ENCODE results near the gene WAPL. TPM values are rescaled to one million over a fixed set of nuclear protein-coding genes. Genes with fewer than 3 reads are reported as not detected.

The WAPL gene
- total and polyA plus RNA-seq, 2 of the 8 experiments (the other 6 are each of a cell fraction or from before 2014, with no cell fraction given): 12.8 to 48.1 TPM

DNA sequence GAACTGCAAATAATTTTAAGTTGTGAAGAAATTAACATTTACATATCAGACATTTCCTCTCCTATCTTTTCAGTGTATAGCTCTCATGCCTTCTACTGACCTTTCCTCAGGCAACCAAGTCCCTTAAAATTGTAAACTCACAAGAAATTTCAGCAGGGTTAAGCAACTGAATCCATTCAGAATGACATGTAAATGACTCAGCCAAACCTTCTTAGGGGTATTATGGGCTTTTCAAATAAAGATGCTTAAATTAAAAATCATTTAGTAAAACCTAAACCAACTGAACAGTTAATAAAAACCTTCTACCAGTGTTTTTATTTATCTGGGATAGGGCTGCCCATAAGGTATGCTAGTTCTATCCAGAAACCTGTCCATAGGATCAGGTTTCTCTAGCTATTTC lies 20.7 kb downstream of the WAPL start:
- Histone ChIP-seq H4K20me1 (replicated peaks in 1 of 2; ENCODE audit: control insufficient read depth in 1 of 2, insufficient read depth in 2 of 2, low read length in 2 of 2) (peaks cover 4 to 5% of the 10 kb centered on the region in 2 experiments), H2BK15ac (ENCODE audit: low read length) (no peak overlapping the region), H2AFZ (ENCODE audit: low read length) (no peak overlapping the region), H3K23ac (ENCODE audit: insufficient read length) (no peak overlapping the region), H3K27ac (ENCODE audit: low read depth, low read length) (no peak overlapping the region), H3K9me3 (ENCODE audit: insufficient read depth in 2 of 2, low read depth in 1 of 2, low read length in 1 of 2) (no peaks in the 10 kb centered on the region), H4K91ac (replicated peaks; ENCODE audit: insufficient read length, low read length) (no peak overlapping the region), H2BK5ac (ENCODE audit: low read depth, low read length) (no peak overlapping the region), H3K4me1 (replicated peaks in 1 of 4; ENCODE audit: control insufficient read depth in 3 of 4, insufficient read depth in 4 of 4, low read length in 3 of 4) (peaks cover 0 to 5% (median 0%) of the 10 kb centered on the region in 4 experiments; a peak in 1 of 7 replicates), H2BK20ac (ENCODE audit: low read length) (no peak overlapping the region), H2BK12ac (ENCODE audit: low read depth, low read length) (no peak overlapping the region), H3K79me2 (ENCODE audit: control insufficient read depth in 1 of 2, insufficient read depth in 2 of 2, low read length in 2 of 2) (peaks cover 7 to 88% of the 10 kb centered on the region in 2 experiments), H3K4me3 (ENCODE audit: extremely low read depth in 1 of 4, insufficient read depth in 2 of 4, low read depth in 3 of 4, low read length in 4 of 4) (no peak overlapping the region), H3K9ac (replicated peaks in 1 of 4; ENCODE audit: extremely low read depth in 1 of 4, low read depth in 3 of 4, low read length in 3 of 4) (no peak overlapping the region), H2AK5ac (ENCODE audit: low read depth, low read length) (no peak overlapping the region), H3K79me1 (ENCODE audit: low read depth, low read length) (peaks cover 4% of the 10 kb centered on the region), H2BK120ac (replicated peaks; ENCODE audit: low read depth, low read length) (no peak overlapping the region), H3K4ac (replicated peaks; ENCODE audit: insufficient read length, low read depth, low read length) (no peak overlapping the region), H3K14ac (ENCODE audit: insufficient read length) (no peak overlapping the region), H3K27me3 (replicated peaks in 1 of 4; ENCODE audit: control insufficient read depth in 3 of 4, extremely low read depth in 1 of 4, insufficient read depth in 3 of 4, low read length in 3 of 4) (no peaks in the 10 kb centered on the region), H3K36me3 (ENCODE audit: control insufficient read depth in 2 of 4, insufficient read depth in 4 of 4, low read length in 3 of 4) (peaks cover 3 to 44% (median 15%) of the 10 kb centered on the region in 4 experiments; a peak in 6 of 8 replicates), H4K8ac (ENCODE audit: extremely low read depth, insufficient read depth, low read length) (no peak overlapping the region), H3K23me2 (ENCODE audit: low read depth, low read length) (no peaks in the 10 kb centered on the region), H3K56ac (replicated peaks; ENCODE audit: insufficient read length, low read depth, low read length) (no peak overlapping the region), H4K5ac (ENCODE audit: insufficient read length, low read depth, low read length) (no peak overlapping the region), H3K18ac (ENCODE audit: extremely low read depth, low read length) (no peak overlapping the region), H3K4me2 (ENCODE audit: insufficient read depth in 1 of 2, low read depth in 2 of 2, low read length in 2 of 2) (no peak overlapping the region)
- DNase-seq (ENCODE audit: low read depth in 1 of 2, low spot score in 2 of 2) (no peak), FAIRE-seq (no peak)
- TF ChIP-seq KDM5A (IDR thresholded peaks at IDR 0.05; ENCODE audit: low read length) (no peak), CBX8 (IDR thresholded peaks at IDR 0.05; ENCODE audit: borderline replicate concordance, low read depth, low read length) (no peak), YY1 (IDR thresholded peaks at IDR 0.05; ENCODE audit: low read depth, low read length) (no peak), RXRA (IDR thresholded peaks at IDR 0.05; ENCODE audit: insufficient read depth, low read depth, low read length) (no peak), HDAC6 (IDR thresholded peaks at IDR 0.05; ENCODE audit: low read depth, low read length) (no peak), CREB1 (IDR thresholded peaks at IDR 0.05) (no peak), EGR1 (IDR thresholded peaks at IDR 0.05; ENCODE audit: borderline replicate concordance, low read depth, low read length) (no peak), RBBP5 (IDR thresholded peaks at IDR 0.05; ENCODE audit: borderline replicate concordance, low read depth, low read length) (no peak), EZH2 (IDR thresholded peaks at IDR 0.05; ENCODE audit: low read depth, low read length, severe bottlenecking) (no peak), RFX5 (IDR thresholded peaks at IDR 0.05; ENCODE audit: borderline replicate concordance, low read depth, low read length) (no peak), BRCA1 (IDR thresholded peaks at IDR 0.05; ENCODE audit: low read depth, low read length) (no peak), SP4 (IDR thresholded peaks at IDR 0.05; ENCODE audit: low read length) (no peak), ASH2L (IDR thresholded peaks at IDR 0.05; ENCODE audit: low read length) (no peak), KDM4A (IDR thresholded peaks at IDR 0.05; ENCODE audit: low read depth, low read length, severe bottlenecking) (no peak)
- ChIA-PET CTCF (ENCODE audit: partially characterized antibody) (interaction anchor here (1.1 kb wide), 1 partner anchor 23 kb away, joined by 3 read pairs; no protein-coding TSS in a partner anchor), POLR2A (ENCODE audit: partially characterized antibody) (no interaction called here)

All from H1 (cell line).